AG10803 (cell line): ENCODE measurements around the gene NMT2.
A peak's percentile ranks its signal among the peaks of the same experiment; 100 is the strongest.
"Not testable (repeated sequence)": the region's sequence is repeated elsewhere in the genome, so short reads cannot be mapped to it uniquely, and the experiment has no call there.

ENCODE experiments used
- DNase-seq: peaks from one replicate; pipeline ENCODE4 v3.0.0; 2010; ENCODE audit warnings: low read depth
- H3K4me3 ChIP-seq: 2 replicates; pipeline ENCODE4 v1.5.1; 2011; ENCODE audit warnings: mild to moderate bottlenecking, low read length, control low read depth
- TF ChIP-seq, protein P1 (sequence below): conservative IDR thresholded peaks from 2 replicates; pipeline ENCODE4 v1.5.1; 2011; ENCODE audit warnings: mild to moderate bottlenecking, low read length, control low read depth, inconsistent platforms

Gene NMT2

DNA sequence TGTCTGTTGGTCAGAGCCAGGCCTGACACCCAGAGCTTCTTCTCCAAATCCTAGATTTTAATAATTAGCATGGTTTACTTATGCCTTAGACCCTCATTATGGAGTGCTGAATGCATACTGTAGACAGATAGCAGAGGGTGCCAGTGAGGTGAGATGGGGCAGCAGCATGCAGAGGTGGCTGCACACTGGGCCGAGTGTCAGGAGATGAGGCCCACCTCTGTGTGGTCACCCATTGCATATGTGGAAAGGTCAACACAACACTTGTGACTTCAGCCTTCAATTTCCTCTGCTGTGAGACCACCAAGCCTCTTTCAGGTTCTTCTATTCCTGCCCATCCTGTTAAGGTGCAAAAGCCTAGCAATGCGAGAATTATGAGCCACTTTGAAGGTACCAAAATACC is 39.7 kb upstream of the NMT2 start:
- DNase-seq, result no peak
- TF ChIP-seq, protein P1, sequence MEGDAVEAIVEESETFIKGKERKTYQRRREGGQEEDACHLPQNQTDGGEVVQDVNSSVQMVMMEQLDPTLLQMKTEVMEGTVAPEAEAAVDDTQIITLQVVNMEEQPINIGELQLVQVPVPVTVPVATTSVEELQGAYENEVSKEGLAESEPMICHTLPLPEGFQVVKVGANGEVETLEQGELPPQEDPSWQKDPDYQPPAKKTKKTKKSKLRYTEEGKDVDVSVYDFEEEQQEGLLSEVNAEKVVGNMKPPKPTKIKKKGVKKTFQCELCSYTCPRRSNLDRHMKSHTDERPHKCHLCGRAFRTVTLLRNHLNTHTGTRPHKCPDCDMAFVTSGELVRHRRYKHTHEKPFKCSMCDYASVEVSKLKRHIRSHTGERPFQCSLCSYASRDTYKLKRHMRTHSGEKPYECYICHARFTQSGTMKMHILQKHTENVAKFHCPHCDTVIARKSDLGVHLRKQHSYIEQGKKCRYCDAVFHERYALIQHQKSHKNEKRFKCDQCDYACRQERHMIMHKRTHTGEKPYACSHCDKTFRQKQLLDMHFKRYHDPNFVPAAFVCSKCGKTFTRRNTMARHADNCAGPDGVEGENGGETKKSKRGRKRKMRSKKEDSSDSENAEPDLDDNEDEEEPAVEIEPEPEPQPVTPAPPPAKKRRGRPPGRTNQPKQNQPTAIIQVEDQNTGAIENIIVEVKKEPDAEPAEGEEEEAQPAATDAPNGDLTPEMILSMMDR, result no peak
- H3K4me3 ChIP-seq, result no peak overlapping the region

DNA sequence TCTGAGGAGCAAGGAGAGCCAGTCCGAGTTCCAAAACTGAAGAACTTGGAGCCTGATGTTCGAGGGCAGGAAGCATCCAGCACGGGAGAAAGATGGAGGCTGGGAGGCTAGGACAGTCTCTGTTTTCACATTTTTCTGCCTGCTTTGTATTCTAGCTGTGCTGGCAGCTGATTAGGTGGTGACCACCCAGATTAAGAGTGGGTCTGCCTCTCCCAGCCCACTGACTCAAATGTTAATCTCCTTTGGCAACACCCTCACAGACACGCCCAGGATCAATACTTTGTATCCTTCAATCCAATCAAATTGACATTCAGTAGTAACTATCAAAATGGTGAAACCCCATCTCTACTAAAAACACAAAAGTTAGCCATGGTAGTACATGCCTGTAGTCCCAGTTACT is 38.9 kb upstream of the NMT2 start:
- DNase-seq, H3K4me3 ChIP-seq: not testable (repeated sequence)

DNA sequence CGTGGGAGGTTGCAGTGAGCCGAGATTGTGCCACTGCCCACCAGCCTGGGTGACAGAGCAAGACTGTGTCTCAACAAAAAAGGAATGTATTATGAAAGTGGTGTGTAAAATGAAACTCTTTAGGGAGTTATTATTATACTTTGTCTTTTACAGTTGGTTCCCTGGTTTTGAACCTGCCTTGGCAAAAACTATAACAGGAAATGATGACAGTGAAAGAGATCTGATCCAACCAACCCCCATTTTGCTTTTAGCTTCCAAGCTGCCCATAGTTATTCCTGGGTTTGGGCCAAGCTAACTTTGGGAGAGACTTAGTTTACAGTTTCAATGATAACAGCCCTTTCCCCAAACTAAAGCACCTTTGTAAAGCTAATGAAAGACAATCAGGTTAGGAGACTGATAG is 34.1 kb upstream of the NMT2 start:
- no peak overlapping the region for H3K4me3 ChIP-seq
- TF ChIP-seq, protein P1, result no peak
- DNase-seq, result peak; percentile 13

- not testable (repeated sequence) for H3K4me3 ChIP-seq, DNase-seq
Measured at GRCh38 chr10:15202301-15202621, 33.8 kb upstream of the NMT2 start.

GRCh38 chr10:15201589-15202300 is 33.3 kb upstream of the NMT2 start:
- no peak overlapping the region for H3K4me3 ChIP-seq
- peak; percentile 34 for DNase-seq
- TF ChIP-seq, protein P1, result no peak

- TF ChIP-seq, protein P1, result no peak
- no peak overlapping the region for H3K4me3 ChIP-seq
- peak; percentile 88 for DNase-seq
Measured at GRCh38 chr10:15200626-15201025, 32.1 kb upstream of the NMT2 start.

DNA sequence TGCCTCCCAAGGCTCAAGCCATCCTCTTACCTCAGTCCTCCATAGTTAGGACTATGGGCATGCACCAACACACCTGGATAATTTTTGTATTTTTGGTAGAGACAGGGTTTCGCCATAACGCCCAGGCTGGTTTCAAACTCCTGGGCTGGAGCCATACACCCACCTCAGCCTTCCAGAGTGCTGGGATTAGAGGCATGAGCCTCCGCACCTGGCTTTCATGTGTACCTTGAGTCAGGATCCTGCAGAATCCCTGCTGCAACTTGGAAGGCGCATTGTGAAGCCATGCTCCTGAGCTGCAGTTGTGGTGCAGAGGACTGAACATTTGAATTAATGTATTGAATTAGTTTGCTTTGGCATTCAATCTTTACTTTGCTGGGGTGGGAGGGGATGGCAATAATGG is 29.4 kb upstream of the NMT2 start:
- TF ChIP-seq, protein P1, result no peak
- DNase-seq, result no peak
- H3K4me3 ChIP-seq, result no peak overlapping the region

GRCh38 chr10:15197276-15197675 is 28.8 kb upstream of the NMT2 start:
- DNase-seq, result no peak
- no peak overlapping the region for H3K4me3 ChIP-seq
- TF ChIP-seq, protein P1, result no peak
